ENCODE measurements around the gene AHRR.

DNA sequence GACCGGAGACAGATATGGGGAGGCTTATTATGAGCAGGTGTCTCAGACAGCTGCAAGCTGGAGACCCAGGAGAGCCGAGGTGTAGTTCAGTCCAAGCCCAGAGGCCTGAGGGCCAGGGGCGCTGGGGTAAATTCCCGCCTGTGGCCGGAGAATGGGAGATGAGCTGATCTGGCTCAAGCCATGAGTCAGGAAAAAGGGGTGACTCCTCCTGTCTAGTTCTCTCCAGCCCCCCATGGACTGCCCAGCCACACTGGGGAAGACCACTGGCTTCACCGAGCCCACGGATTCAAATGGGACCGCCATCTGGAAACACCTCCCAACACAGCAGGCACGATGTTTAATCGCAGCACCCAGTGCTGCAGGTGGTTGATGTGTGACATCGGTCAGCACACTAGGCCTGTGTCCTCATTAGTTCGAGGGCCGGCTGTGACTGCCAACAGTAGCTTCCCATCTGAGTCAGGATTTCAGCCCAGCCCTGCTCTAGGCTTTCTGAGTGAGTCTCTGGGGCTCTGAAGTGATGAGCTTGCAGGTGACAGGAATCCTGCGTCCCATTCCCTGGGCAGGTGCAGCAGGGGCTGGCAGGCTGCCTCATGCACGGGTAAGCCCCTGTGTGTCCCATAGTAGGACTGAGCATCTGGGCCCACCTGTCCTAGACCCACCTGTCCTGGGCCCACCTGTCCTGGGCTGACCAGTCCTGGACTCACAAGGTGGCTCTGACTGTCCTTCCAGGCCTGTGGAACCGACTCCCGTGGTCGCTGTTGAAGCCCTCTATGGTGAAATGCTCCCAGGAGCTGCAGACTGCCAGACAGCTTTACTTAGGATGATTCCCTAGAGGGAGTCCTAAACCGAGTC is 49.7 kb downstream of the AHRR start:
- no peak for TF ChIP-seq EZH2 (IDR thresholded peaks at IDR 0.05; ENCODE audit: insufficient read depth, low read length)
- TF ChIP-seq, protein P1, sequence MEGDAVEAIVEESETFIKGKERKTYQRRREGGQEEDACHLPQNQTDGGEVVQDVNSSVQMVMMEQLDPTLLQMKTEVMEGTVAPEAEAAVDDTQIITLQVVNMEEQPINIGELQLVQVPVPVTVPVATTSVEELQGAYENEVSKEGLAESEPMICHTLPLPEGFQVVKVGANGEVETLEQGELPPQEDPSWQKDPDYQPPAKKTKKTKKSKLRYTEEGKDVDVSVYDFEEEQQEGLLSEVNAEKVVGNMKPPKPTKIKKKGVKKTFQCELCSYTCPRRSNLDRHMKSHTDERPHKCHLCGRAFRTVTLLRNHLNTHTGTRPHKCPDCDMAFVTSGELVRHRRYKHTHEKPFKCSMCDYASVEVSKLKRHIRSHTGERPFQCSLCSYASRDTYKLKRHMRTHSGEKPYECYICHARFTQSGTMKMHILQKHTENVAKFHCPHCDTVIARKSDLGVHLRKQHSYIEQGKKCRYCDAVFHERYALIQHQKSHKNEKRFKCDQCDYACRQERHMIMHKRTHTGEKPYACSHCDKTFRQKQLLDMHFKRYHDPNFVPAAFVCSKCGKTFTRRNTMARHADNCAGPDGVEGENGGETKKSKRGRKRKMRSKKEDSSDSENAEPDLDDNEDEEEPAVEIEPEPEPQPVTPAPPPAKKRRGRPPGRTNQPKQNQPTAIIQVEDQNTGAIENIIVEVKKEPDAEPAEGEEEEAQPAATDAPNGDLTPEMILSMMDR (IDR thresholded peaks at IDR 0.05; ENCODE audit: insufficient read depth, low read depth, low read length): no peak
